PC-3 (cell line): ENCODE measurements around the gene ZNF835.

ENCODE experiments used
- EZH2 ChIP-seq: fragments of 300-600 bp; sonication (generic); IDR thresholded peaks from one replicate; pipeline ENCODE4 v1.6.1; 2017; ENCODE audit warnings: antibody characterized with exemption, mild to moderate bottlenecking, low read length; ENCODE audit not compliant: unreplicated experiment
- EZH2phosphoT487 ChIP-seq: fragments of 300-600 bp; sonication (generic); IDR thresholded peaks from 2 replicates; pipeline ENCODE4 v1.6.1; 2018; ENCODE audit warnings: mild to moderate bottlenecking, antibody characterized with exemption, low read length, borderline replicate concordance
- TF ChIP-seq, protein P1 (sequence below): fragments of 300-600 bp; sonication (generic); conservative IDR thresholded peaks from 2 replicates; pipeline ENCODE4 v1.5.1; 2017; ENCODE audit warnings: antibody characterized with exemption, low read depth, mild to moderate bottlenecking, low read length

DNA sequence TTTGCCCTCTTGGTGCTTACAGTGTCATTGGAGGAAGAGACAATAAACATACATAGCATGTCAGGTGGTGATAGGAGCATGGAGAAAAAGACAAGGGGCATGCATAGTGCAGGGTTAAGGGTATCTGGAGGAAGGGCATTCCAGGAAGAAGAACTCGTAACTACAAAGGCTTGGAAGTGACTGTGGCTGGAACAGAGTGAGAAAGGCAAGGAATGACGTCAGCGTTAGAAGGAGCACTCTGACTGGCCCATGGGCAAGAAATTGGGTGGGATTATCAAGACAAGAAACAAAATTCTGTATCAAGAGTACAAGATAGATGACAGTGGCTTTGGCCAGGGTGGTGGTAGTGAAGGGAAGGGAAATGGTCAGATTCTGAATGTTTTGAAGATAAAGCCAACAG, 17.4 kb downstream of the ZNF835 start:
- TF ChIP-seq, protein P1, sequence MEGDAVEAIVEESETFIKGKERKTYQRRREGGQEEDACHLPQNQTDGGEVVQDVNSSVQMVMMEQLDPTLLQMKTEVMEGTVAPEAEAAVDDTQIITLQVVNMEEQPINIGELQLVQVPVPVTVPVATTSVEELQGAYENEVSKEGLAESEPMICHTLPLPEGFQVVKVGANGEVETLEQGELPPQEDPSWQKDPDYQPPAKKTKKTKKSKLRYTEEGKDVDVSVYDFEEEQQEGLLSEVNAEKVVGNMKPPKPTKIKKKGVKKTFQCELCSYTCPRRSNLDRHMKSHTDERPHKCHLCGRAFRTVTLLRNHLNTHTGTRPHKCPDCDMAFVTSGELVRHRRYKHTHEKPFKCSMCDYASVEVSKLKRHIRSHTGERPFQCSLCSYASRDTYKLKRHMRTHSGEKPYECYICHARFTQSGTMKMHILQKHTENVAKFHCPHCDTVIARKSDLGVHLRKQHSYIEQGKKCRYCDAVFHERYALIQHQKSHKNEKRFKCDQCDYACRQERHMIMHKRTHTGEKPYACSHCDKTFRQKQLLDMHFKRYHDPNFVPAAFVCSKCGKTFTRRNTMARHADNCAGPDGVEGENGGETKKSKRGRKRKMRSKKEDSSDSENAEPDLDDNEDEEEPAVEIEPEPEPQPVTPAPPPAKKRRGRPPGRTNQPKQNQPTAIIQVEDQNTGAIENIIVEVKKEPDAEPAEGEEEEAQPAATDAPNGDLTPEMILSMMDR, result no peak
- TF ChIP-seq EZH2, result no peak
- TF ChIP-seq EZH2phosphoT487, result no peak
